ENCODE data around the gene UBXN11. TPM values are rescaled to one million over a fixed set of nuclear protein-coding genes. Genes with fewer than 3 reads are reported as not detected.

Gene UBXN11
- total RNA-seq, 1 experiment from 2014 or later = 4.6 TPM

GRCh38 chr1:26259005-26259404, 47.4 kb downstream of the UBXN11 start:
- no peak for DNase-seq (ENCODE audit: low read depth, low spot score)
- in situ Hi-C loops (cut with HindIII; ENCODE audit: low pct_unique_long_range_greater_than_20kb, low sequenced_read_pairs) = no loop called here

GRCh38 chr1:26257222-26257621, 49.2 kb downstream of the UBXN11 start:
- in situ Hi-C loops (cut with HindIII; ENCODE audit: low pct_unique_long_range_greater_than_20kb, low sequenced_read_pairs) = no loop called here
- no peak for DNase-seq (ENCODE audit: low read depth, low spot score)

GRCh38 chr1:26254404-26254803, 52.0 kb downstream of the UBXN11 start:
- DNase-seq (ENCODE audit: low read depth, low spot score) = no peak
- in situ Hi-C loops (cut with HindIII; ENCODE audit: low pct_unique_long_range_greater_than_20kb, low sequenced_read_pairs) = no loop called here

- DNase-seq (ENCODE audit: low read depth, low spot score) = no peak
- in situ Hi-C loops (cut with HindIII; ENCODE audit: low pct_unique_long_range_greater_than_20kb, low sequenced_read_pairs) = no loop called here
These were observed 53.7 kb downstream of the UBXN11 start for GRCh38 chr1:26252718-26253117.

GRCh38 chr1:26239936-26240335, 66.5 kb downstream of the UBXN11 start:
- peak; percentile 28 for DNase-seq (ENCODE audit: low read depth, low spot score)
- in situ Hi-C loops (cut with HindIII; ENCODE audit: low pct_unique_long_range_greater_than_20kb, low sequenced_read_pairs) = no loop called here

GRCh38 chr1:26237230-26237966, 69.0 kb downstream of the UBXN11 start:
- in situ Hi-C loops (cut with HindIII; ENCODE audit: low pct_unique_long_range_greater_than_20kb, low sequenced_read_pairs) = no loop called here
- DNase-seq (ENCODE audit: low read depth, low spot score) = peak; percentile 13

GRCh38 chr1:26234644-26235370, 71.6 kb downstream of the UBXN11 start:
- DNase-seq (ENCODE audit: low read depth, low spot score) = peak; percentile 32
- in situ Hi-C loops (cut with HindIII; ENCODE audit: low pct_unique_long_range_greater_than_20kb, low sequenced_read_pairs) = no loop called here

GRCh38 chr1:26233903-26234643, 72.4 kb downstream of the UBXN11 start, which contains the start of gene CEP85:
Gene CEP85, plus strand, starts transcription at chr1:26234200. Its CDS starts 5,584 bp downstream, at chr1:26239784.
- in situ Hi-C loops (cut with HindIII; ENCODE audit: low pct_unique_long_range_greater_than_20kb, low sequenced_read_pairs) = no loop called here

More at GRCh38 chr1:26233903-26234643, 72.4 kb downstream of the UBXN11 start, which contains the start of gene CEP85:
- DNase-seq (ENCODE audit: low read depth, low spot score) = peak; percentile 97

Other genes with a start within 250 kb of the UBXN11 start
- 118 and 129 TPM in 2 replicates for gene TRIM63, start 239.0 kb downstream of the UBXN11 start, total RNA-seq (2014; rRNA removed; shearing (Covaris generic))
- gene PDIK1L, start 194.8 kb downstream of the UBXN11 start, total RNA-seq (2014; rRNA removed; shearing (Covaris generic)) = 5.7 and 6.4 TPM in 2 replicates
- gene FAM110D, start 147.6 kb downstream of the UBXN11 start, total RNA-seq (2014; rRNA removed; shearing (Covaris generic)) = 0.05 TPM in 1 of 2 replicates, not detected in the other
- not detected in 2 replicates for gene C1orf232, start 137.7 kb downstream of the UBXN11 start, total RNA-seq (2014; rRNA removed; shearing (Covaris generic))
- gene ZNF593, start 136.7 kb downstream of the UBXN11 start, total RNA-seq (2014; rRNA removed; shearing (Covaris generic)) = 49.2 and 58.5 TPM in 2 replicates
- not detected in 2 replicates for gene ZNF593OS, start 134.8 kb downstream of the UBXN11 start, total RNA-seq (2014; rRNA removed; shearing (Covaris generic))
- 0.08 and 0.27 TPM in 2 replicates for gene CNKSR1, start 129.1 kb downstream of the UBXN11 start, total RNA-seq (2014; rRNA removed; shearing (Covaris generic))
- gene CATSPER4, start 116.0 kb downstream of the UBXN11 start, total RNA-seq (2014; rRNA removed; shearing (Covaris generic)) = not detected in 2 replicates
- 12.3 and 13.5 TPM in 2 replicates for gene CEP85, start 72.4 kb downstream of the UBXN11 start, total RNA-seq (2014; rRNA removed; shearing (Covaris generic))
- gene SH3BGRL3, start 26.6 kb downstream of the UBXN11 start, total RNA-seq (2014; rRNA removed; shearing (Covaris generic)) = 30.7 and 32.8 TPM in 2 replicates
- not detected in 2 replicates for gene CD52, start 11.3 kb upstream of the UBXN11 start, total RNA-seq (2014; rRNA removed; shearing (Covaris generic))
- gene CRYBG2, start 47.5 kb upstream of the UBXN11 start, total RNA-seq (2014; rRNA removed; shearing (Covaris generic)) = not detected in 2 replicates
- not detected in 2 replicates for gene ZNF683, start 66.1 kb upstream of the UBXN11 start, total RNA-seq (2014; rRNA removed; shearing (Covaris generic))
- not detected in 2 replicates for gene LIN28A, start 104.2 kb upstream of the UBXN11 start, total RNA-seq (2014; rRNA removed; shearing (Covaris generic))
- gene DHDDS, start 125.7 kb upstream of the UBXN11 start, total RNA-seq (2014; rRNA removed; shearing (Covaris generic)) = 32.7 and 35.4 TPM in 2 replicates
- 279 and 288 TPM in 2 replicates for gene HMGN2, start 165.8 kb upstream of the UBXN11 start, total RNA-seq (2014; rRNA removed; shearing (Covaris generic))
- gene RPS6KA1, start 223.1 kb upstream of the UBXN11 start, total RNA-seq (2014; rRNA removed; shearing (Covaris generic)) = 19.3 and 20.6 TPM in 2 replicates